ENCODE measurements around the gene CFAP126. TPM values are rescaled to one million over a fixed set of nuclear protein-coding genes. Genes with fewer than 3 reads are reported as not detected.

The CFAP126 gene, protein sequence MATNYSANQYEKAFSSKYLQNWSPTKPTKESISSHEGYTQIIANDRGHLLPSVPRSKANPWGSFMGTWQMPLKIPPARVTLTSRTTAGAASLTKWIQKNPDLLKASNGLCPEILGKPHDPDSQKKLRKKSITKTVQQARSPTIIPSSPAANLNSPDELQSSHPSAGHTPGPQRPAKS
- total RNA-seq: not detected in 2 replicates

DNA sequence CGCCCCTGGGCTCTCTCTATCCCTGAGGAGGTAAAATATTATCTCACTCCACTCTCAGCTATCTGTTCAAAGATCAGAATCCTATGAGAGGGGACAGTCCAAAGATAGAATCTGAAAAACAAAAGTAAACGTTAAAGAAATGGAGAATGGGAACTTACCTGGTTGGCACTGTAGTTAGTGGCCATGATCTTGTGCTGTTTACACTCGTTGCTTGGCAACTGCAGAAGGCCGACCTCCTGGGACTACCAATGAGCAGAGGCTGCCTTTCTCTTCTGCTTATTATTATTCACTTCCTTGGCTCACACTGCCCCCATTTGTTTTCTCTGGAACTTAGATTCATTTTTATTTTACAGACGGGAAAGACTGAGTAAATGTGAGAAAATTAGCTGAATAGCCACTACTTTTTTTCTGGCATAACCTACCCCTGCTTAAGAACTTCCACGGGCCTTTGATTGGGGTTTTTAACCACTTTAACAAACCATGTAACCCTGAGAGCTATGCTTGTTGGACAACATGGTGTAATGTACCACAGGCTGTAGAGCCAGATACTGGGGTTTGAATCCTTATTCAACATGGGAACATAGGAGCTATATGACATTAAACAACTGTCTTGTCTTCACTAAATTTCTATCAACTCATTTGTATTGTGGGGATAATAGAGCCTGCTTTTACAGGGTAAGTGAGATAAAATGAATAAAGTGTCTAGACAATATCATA lies at the start of gene CFAP126:
Gene CFAP126, minus strand, starts transcription at position 193 of the 717 bp plus-strand sequence. Its CDS starts 8 bp downstream, at position 185.

Small RNAs within 50 kb of the gene (small RNA-seq; reads per million reads assigned to genes)
- gene AL592295.2 (not detected), gene RNU6-481P (not detected)

Other genes starting within 250 kb of the CFAP126 start
- gene PFDN2, start 249.8 kb downstream of the CFAP126 start, total RNA-seq: 10.7 and 14.1 TPM in 2 replicates
- gene NIT1, start 249.8 kb downstream of the CFAP126 start, total RNA-seq: 29.9 and 32.1 TPM in 2 replicates
- gene DEDD, start 235.2 kb downstream of the CFAP126 start, total RNA-seq: 42.4 and 47.7 TPM in 2 replicates
- 56.3 and 58.4 TPM in 2 replicates for gene UFC1, start 213.9 kb downstream of the CFAP126 start, total RNA-seq
- gene USP21, start 208.4 kb downstream of the CFAP126 start, total RNA-seq: 7.9 and 10.1 TPM in 2 replicates
- 7.6 and 8.6 TPM in 2 replicates for gene PPOX, start 201.4 kb downstream of the CFAP126 start, total RNA-seq
- 18.2 and 22.4 TPM in 2 replicates for gene B4GALT3, start 190.4 kb downstream of the CFAP126 start, total RNA-seq
- gene ADAMTS4, start 168.8 kb downstream of the CFAP126 start, total RNA-seq: 15.5 and 21.4 TPM in 2 replicates
- 80.5 and 94.1 TPM in 2 replicates for gene NDUFS2, start 165.5 kb downstream of the CFAP126 start, total RNA-seq
- 0.97 TPM in 1 of 2 replicates, not detected in the other for gene FCER1G, start 152.6 kb downstream of the CFAP126 start, total RNA-seq
- gene APOA2, start 144.2 kb downstream of the CFAP126 start, total RNA-seq: not detected in 2 replicates
- gene TOMM40L, start 141.8 kb downstream of the CFAP126 start, total RNA-seq: 13.3 and 13.5 TPM in 2 replicates
- not detected in 2 replicates for gene NR1I3, start 129.7 kb downstream of the CFAP126 start, total RNA-seq
- gene PCP4L1, start 109.1 kb downstream of the CFAP126 start, total RNA-seq: not detected in 2 replicates
- gene MPZ, start 57.9 kb downstream of the CFAP126 start, total RNA-seq: 0.32 and 0.49 TPM in 2 replicates
- gene SDHC, start 53.5 kb downstream of the CFAP126 start, total RNA-seq: 24.7 and 63.3 TPM in 2 replicates
- not detected in 2 replicates for gene FCGR2A, start 137.6 kb upstream of the CFAP126 start, total RNA-seq
- gene HSPA6, start 156.7 kb upstream of the CFAP126 start, total RNA-seq: under 0.01 TPM in 1 of 2 replicates, not detected in the other
- gene FCGR3A, start 181.9 kb upstream of the CFAP126 start, total RNA-seq: not detected in 2 replicates